GM19372 (cell line): ENCODE measurements around the gene SLAIN2.
A peak's percentile ranks its signal among the peaks of the same experiment; 100 is the strongest.
"Not testable (repeated sequence)": the region's sequence is repeated elsewhere in the genome, so short reads cannot be mapped to it uniquely, and the experiment has no call there.

Experiments used
- ATAC-seq: cut with Tn5 transposase; IDR thresholded peaks from one replicate; pipeline ENCODE4 v1.9.1; 2021; ENCODE audit warnings: mild to moderate bottlenecking, low read depth, moderate library complexity; ENCODE audit not compliant: unreplicated experiment

SLAIN2 gene

GRCh38 chr4:48340965-48341775 lies at the start of gene SLAIN2:
Gene SLAIN2 (plus strand): TSS chr4:48341529. CDS start chr4:48341740, 211 bp downstream.
- peak; percentile 84 for ATAC-seq

- not testable (repeated sequence) for ATAC-seq
Measured at GRCh38 chr4:48292218-48292790, 49.0 kb upstream of the SLAIN2 start.

- ATAC-seq, result no peak
Measured at GRCh38 chr4:48295116-48295515, 46.2 kb upstream of the SLAIN2 start.

DNA sequence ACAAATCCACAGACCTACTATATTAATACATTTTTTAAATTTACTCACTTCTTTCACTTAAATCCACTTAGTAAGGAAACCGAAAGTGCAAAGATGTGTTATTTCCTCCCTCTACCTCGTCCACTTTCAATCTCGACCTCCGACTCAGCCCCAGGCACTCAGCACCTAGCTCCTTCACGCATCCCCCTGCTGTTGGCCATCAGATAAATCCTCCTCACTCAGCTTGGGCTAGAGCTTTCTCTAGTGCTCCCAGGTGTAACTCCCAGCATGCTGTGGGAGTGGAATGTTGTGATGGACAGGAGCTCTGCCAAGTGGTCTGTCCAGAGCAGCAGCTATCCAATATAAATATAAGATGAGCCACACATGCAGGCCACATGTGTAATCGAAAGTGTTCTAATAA lies 45.0 kb upstream of the SLAIN2 start:
- peak; percentile 80 for ATAC-seq

DNA sequence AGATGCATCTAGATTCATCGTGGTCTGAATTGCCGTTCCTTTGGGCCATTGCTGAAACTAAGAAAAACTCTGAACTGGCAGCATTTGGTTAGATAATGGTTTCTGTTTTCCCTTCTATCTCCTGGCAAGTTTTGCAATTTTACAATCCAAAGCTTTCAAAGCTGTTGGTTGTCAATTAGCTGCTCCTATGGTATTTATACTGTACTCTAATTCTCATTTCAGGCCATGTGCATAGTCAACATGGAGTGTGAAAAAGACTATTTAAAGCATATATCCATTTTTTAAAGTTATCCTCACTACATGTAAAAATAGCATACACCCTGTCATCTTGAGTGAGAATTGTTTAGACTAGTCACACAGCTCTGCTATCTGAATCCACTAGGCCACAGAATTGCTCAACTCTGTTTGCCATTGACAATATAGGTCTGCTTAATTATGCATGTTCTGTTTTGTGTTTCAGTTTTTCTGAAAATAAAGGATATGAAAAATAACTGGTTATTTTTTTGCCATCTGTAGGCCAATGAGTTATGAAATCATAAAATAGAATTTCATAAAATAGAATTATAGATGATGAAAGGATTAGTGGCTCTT lies 44.0 kb upstream of the SLAIN2 start:
- no peak for ATAC-seq

DNA sequence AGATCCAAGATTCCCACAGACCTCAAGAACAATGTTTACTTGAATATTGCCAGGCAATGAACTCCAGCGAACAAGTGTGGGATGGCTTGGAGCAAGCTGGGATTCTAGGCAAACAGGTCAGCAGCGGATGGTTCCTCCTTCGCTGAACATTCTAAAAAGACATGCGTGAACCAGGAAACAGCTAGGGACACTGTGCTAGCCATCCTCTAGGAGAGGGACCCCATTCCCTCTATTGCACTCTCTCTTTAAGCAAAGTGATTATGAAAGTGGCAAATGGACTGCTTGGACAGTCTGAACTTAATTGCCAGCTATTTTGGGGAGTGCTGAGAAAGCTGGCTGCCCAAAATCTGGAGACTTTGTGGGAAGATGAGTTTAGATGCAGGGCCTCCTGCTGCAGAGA lies 41.8 kb upstream of the SLAIN2 start:
- no peak for ATAC-seq

- no peak for ATAC-seq
Measured at GRCh38 chr4:48300004-48300403, 41.3 kb upstream of the SLAIN2 start.

GRCh38 chr4:48305508-48305907 lies 35.8 kb upstream of the SLAIN2 start:
- ATAC-seq, result no peak

- ATAC-seq, result peak; percentile 45
Measured at GRCh38 chr4:48307528-48307927, 33.8 kb upstream of the SLAIN2 start.

DNA sequence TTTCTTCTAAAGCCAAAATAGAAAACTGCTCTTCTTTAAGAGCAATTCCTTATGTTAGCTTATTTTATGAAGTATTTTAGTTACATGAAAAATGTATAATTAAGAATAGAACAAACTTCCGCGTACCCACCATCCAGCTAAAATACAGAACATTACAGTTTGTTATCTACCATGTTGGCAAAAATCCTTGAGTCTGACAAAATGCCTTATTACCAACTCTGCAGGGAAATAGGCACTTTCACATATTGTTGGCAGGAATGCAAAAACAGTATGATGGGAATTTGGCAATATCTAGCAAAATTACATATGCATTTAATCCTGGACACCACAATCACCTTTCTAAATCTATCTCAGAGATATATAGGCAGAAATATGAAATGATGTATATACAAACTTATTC lies 32.4 kb upstream of the SLAIN2 start:
- no peak for ATAC-seq

- ATAC-seq, result no peak
Measured at GRCh38 chr4:48311896-48312295, 29.4 kb upstream of the SLAIN2 start.

GRCh38 chr4:48314746-48315145 lies 26.6 kb upstream of the SLAIN2 start:
- not testable (repeated sequence) for ATAC-seq

DNA sequence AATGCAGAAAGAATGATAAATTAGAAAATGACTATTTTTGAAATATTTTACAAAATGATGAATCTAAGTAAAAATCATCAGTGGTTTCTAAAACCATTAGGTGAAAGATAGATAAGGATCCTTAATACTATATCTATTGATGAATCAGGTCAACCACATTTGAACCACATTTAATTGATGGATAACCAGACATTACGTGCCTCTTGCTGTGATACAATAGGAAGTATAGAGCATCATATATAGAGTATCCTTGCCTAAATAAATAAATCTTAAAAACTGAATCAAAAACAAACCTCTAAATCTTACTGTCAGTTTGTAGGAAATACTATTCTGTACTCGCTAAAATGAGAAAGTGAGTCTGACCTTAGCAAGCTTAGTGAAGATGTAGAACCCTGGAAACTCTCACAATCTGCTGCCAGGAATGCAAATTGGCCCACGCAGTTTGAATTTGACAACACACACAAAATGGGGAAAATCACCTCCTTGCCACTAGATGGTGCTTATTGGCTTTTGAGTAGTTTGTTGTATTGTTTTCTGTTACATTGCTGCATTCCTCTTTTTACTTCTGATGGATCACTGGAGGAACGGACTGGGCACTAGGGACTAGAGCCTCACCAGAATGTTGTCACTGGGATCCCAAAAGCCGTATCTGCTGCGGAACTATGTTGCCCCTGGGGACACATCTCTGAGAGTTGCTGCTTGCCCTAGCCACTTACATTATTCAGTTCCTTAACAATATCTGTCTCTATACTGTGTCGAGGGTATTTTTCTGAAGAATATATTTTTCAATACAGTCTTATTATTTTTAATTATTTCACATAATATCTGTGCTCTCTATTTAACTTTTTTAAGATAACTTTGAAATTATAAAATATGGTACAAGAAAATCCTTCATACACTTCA lies 25.4 kb upstream of the SLAIN2 start:
- peak; percentile 59 for ATAC-seq

DNA sequence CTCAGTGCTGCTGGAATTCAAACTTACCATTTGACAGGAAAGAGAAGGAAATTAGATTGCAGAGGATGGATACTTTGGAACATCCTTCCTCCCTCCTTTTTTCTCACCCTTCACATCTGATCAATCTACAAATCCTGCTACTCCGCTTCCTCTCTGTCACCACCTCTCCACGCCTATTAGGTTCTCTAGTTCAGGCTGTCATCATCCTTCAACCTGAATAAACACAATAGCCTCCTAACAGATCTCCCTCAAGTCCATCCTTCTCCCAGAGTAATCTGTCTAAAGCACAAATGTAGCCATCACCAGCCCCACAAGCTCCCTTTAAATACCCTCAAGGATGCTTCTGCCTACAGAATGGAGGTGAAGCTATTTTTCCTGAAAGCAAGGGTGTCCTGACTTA lies 20.0 kb upstream of the SLAIN2 start:
- no peak for ATAC-seq

DNA sequence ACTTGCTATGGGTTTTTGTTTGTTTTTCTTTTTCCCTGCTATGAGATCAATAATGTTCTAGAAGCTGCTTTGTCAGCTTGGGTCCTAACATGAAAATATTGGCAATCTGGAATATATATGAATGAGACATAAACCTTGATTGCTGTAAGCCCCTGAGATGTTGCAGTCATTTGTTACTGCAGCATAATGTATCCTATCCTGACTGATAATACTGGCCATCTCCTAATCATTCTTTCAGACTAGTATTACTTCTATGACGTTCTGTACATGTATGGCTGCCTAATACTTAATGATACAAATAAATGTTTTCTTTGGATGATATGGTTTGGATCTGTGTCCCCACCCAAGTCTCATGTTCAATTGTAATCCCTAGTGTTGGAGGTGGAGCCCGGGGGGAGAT lies 19.3 kb upstream of the SLAIN2 start:
- ATAC-seq, result no peak

DNA sequence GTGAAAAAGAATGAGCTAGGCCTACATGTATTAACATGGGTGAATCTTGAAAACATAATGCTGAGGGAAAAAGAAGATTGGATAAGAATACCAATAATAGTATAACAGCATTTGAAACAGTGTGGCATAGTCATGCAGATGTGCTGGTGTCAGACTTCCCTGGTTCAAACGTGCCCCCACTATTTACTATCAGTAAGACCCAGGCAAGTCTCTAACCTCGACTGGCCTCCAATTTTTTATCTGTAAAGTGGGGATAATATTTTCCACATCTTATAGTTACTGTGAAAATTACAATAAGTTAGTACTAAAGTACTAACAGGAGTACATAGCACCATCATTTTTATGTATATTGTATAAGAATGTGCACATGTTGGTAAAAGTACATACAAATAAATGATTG lies 17.0 kb upstream of the SLAIN2 start:
- no peak for ATAC-seq

GRCh38 chr4:48329193-48329592 lies 12.1 kb upstream of the SLAIN2 start:
- ATAC-seq, result no peak

DNA sequence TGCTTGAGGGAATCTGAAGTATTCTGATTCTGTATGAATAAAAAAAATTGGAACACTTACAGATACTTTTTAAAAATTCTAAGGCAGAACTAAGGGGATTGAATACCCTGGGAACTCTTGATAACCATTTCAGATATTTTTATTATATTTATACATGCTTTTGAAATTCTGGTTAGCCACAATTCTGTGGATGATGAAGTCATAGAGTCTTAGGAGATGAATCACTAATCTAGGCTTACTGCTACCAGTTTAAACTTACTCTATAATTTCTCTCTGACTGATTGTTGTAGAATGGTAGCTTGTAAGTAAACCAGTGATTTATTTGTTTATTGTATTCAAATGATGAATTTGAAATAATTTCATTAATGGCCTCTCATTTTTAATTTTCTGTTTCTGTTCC lies 11.4 kb upstream of the SLAIN2 start:
- ATAC-seq, result no peak

DNA sequence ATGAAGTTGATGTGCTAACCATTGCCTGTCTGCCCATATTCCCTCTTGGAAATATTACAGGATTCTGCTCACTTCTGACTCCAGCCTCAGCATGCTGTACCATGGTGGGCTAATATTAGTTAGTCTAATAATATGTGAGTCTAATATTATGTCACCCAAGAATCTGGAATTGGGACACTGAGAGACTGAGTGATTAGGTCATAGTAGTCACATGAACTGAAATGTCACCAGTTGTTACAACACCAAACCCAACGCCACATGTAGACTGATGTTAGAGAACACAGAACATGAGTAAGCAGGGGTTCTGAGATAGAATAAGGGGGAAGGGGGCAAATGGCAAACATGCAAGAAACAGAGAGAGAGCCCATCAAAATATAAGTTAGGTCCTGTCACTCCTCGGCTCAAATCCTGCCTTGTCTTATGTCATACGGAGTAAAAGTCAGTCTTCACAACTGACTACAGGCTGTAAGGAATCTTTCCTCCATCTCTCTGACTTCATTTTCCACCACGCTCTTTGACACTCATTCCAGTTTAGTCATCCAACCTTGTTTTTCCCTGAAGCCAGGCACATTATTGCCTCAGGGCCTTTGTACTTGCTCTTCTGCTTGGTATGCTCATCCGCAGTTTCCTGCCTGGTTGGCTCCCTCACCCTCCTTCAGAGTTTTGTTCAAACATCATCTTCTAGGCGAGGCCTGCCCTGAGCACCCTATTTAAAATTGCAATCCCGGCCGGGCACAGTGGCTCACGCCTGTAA lies 9.6 kb upstream of the SLAIN2 start:
- no peak for ATAC-seq

DNA sequence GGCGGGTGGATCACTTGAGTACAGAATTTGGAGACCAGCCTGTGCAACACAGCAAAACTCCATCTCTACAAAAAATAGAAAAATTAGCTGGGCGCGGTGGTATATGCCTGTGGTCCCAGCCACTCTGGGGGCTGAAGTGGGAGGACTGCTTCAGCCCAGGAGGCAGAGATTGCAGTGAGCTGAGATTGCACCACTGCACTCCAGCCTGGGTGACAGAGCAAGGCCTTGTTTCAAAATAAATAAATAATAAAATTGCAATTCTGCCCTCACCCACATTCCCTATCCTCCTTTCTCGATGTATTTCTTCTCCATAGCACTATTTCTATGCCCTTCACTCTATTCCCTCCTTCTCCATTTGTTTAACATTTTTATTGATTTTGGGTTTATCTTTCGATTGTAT lies 8.7 kb upstream of the SLAIN2 start:
- ATAC-seq, result no peak
